HG03060 (cell line): ENCODE results near the gene CCDC30.
"Not testable (repeated sequence)": the region's sequence is repeated elsewhere in the genome, so short reads cannot be mapped to it uniquely, and the experiment has no call there.

Experiments used
- ATAC-seq: cut with Tn5 transposase; IDR thresholded peaks from one replicate; pipeline ENCODE4 v1.9.1; 2021; ENCODE audit warnings: low read depth, moderate number of reproducible peaks; ENCODE audit not compliant: unreplicated experiment

CCDC30 gene

DNA sequence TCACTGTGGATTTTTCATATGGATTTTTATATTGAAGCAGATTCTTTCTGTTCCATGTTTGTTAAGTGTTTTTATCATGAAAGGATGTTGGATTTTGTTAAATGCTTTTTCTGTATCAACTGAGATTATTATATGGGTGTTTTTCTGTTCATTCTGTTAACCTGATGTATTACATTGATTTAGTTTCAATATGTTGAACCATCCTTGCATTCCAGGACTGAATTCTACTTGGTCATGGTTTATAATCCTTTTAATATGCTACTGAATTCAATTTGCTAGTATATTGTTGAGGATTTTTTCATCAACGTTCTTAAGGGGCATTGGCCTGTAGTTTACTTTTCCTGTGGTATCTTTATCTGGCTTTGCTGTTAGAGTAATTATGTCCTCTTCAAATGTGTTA is 55.8 kb downstream of the CCDC30 start:
- no peak for ATAC-seq

DNA sequence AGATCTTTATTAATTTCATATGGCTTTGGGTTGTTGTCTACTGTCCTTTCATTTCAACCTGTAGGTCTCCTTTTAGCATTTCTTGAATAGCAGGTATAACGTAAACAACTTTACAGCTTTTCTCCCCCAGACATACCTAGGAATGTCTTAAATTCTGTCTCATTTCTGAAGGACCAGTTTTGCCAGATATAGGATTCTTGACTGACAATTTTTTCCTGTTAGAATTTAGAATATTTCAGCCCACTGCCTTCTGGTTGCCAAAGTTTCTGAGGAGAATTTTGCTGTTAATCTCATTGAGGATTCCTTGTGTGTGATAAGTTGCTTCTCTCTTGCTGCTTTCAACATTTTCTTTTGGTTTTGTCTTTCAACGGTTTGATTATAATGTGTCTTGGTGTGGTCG is 60.1 kb downstream of the CCDC30 start:
- no peak for ATAC-seq

DNA sequence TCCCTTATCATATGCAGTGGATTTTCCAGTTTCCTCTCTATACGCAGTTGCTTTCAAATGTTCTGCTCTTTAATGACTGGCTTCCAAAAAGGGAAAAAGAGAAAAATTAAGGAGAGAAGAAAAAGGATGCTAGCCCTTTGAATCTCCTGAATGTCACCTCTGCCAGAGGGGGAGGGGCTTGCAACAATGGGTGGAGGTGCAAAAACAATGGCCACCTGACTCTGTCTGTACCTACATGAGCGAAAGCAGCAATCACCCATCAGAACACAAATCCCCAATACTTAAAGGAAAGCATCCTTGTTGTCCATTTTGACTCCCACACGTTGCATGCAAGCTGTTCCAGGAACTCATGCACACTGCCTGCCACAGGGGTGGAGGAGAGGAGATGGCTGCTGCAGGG is 61.2 kb downstream of the CCDC30 start:
- ATAC-seq, result no peak

DNA sequence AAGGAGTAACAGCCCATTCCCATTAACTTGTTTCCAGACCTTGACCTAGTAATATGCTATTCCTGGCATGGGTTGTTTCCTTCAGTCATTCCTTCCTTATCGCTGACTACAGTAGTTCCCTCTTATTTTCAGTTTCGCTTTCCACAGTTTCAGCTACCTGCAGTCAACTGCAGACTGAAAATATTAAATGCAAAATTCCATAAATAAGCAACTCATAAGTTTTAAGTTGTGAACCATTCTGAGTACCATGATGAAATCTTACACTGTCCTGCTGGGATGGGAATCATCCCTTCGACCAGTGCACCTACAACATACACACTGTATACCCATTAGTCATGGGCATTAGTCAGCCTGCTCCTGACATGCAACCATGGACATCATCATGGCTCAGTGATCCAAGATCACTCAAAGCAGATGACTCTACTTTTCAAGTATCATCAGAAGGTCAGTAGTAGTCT is 66.7 kb downstream of the CCDC30 start:
- no peak for ATAC-seq

DNA sequence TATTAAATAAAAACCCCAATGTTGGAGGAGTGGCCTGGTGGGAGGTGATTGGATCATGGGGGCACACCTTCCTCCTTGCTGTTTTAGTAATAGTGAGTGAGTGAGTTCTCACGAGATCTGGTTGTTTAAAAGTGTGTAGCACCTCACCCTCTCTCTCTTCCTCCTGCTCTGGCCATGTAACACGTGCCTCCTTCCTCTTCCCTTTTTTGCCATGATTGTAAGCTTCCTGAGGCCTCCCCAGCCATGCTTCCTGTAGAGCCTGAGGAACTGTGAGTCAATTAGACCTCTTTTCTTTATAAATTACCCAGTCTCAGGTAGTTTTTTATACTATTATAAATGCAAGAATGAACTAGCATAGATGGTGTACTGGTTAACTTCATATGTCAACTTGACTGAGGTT is 68.0 kb downstream of the CCDC30 start:
- no peak for ATAC-seq

DNA sequence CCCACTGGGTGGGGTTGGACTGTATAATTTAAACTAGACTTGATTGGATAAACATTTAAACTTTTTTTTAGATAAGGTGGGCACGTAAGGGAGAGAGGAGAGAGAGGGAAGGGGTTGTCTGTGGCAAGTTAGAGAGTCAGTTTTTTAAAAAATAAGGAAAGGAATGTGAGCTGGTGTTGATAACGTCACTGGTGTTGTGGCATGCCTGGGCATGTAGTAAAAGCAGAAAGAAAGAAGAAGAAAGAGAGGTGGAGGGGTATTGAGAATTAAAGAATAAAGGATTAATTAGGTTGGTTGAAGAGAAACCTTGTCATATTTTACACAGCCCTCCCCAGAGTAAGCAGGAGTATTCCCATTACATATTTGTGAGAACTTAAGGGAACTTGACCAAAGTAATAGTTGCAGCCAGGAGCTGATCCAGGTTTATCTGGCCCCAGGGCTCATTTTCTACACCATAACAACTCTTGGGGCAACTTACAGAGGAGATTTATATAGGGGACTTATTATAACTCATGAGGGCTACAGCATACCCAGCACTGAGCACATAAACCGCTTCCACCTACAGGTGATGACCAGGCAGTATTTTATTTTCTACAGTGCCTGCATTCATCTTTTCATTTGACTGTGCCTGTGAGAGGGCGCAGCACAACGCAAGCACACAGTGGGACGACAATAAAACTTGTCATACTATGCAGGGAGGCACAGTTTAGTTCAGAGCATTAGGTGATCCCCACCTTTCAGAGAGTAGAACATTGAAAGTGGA is 70.2 kb downstream of the CCDC30 start:
- ATAC-seq, result no peak

DNA sequence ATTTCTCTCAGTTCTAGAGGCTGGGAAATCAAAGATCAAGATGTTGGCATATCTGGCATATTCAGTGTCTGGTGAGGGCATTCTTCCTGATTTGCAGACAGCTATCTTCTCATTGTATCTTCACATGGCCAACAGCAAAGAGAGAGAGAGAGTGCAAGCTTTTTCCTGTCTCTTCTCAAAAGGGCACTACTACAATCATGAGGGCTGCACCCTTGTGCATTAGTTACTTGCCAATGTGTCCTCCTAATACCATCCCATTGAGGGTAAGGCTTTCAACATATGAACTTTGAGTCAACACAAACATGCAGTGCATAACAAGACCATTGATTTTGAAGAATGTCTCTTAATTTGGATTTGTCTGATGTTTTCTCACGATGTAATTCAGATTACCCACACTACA is 78.0 kb downstream of the CCDC30 start:
- no peak for ATAC-seq

DNA sequence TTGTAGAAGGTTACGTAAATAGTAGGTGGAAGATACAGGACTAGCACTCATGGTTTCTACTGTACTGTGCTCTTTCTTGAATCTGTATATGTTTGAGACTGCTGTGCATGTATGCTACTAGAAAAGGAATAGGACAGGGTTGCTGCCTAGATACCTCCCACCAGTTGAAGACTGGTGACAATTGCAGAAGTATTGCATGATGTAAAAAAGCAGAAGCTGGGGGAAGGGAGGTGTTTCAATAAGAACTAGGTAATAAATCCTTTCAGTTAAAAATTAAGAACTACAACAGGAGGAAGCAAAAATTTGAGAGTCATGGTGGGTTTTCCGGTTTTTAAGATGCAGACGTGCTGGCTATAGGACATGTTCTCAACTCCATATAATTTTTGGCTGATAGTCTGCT is 88.1 kb downstream of the CCDC30 start:
- ATAC-seq, result no peak

DNA sequence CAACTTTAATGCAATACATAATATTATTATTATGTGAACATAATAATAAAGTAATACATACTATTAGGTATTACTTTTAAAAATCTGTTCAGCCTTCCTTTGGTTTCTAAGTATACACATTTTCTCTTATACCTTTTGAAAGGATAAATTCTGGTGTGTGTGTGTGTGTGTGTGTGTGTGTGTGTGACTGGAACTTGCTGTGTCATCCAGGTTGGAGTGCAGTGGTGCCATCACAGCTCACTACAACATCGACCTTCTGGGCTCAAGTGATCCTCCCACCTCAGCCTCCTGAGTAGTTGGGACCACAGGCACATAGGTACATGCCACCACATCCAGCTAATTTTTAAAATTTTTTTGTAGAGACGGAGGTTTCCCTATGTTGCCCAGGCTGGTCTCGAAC is 88.5 kb downstream of the CCDC30 start:
- ATAC-seq, result no peak

DNA sequence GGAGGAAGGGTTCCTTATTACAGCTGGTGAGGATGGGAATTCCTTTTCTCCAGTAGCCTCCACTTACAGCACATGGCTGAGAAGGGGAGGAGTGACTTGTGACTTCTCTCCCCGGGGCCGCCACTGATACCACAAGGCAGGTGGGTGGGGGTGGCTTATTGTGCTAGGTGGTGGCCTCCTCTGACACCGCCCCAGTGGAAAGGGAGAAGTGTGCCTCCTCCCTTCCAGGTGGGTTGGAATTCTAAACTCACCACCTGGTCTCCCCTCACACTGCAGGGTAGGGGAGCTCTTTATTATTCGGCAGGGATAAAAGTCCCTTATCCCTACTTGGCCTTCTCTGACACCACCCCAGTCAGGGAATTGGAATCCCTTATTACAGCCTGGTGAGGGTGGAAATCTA is 89.5 kb downstream of the CCDC30 start:
- ATAC-seq, result no peak

DNA sequence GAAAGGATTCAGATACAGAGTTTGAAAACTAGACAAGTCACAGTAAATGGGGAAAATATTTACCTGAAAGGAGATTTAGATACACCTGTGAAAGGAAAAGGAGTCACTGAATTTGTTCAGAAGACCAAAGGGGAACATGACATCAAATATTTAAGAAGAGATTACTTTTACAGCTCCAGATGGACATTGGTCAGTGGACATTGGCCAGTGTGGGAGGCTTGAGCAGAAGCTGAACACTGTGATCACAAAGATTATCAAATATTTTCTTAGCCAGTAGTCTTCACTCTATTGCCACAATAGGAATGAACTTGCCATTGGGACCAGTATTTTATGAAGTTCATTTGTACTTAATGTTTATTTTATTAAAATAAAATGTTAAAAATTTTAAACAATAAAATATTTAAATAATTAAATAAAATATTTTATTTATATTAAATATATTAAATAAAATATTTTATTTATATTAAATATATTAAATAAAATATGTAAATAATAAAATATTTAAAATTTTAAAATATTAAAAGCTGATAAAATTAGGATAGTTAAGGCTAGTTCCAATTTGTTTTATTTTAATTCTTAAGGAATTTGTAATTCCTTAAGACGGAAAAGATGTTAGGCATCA is 94.3 kb downstream of the CCDC30 start:
- no peak for ATAC-seq

DNA sequence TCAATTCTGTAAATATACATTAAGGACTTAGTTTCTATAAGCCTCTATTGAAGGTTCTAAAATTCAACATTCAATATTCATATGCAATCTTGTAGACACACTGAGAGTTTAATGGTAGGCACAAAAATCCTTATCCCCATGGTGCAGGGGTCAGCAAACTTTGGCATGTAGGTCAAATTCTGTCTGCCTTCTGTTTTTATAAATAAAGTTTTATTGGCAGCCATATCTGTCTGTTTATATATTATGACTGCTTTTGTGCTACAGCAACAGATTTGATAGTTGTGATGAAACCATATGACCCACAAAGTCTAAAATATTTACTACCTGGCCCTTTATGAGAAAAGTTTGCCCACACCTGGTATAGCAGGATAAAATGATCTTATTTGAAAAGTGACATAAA is 104.0 kb downstream of the CCDC30 start:
- ATAC-seq, result no peak

DNA sequence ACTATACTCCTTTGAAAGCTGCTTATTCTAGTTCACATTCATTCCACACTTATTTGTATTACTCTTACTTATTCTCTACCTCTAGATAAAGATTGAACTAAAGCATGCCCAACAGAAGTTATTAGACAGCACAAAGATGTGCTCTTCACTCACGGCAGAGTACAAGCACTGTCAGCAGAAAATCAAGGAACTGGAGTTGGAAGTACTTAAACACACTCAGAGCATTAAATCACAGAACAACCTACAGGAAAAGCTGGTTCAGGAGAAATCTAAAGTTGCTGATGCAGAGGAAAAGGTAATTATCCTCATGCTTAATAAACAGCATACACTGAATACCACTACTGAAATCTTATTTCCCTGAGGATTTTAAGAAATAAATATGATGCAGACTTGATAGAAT is 113.8 kb downstream of the CCDC30 start:
- ATAC-seq, result no peak

DNA sequence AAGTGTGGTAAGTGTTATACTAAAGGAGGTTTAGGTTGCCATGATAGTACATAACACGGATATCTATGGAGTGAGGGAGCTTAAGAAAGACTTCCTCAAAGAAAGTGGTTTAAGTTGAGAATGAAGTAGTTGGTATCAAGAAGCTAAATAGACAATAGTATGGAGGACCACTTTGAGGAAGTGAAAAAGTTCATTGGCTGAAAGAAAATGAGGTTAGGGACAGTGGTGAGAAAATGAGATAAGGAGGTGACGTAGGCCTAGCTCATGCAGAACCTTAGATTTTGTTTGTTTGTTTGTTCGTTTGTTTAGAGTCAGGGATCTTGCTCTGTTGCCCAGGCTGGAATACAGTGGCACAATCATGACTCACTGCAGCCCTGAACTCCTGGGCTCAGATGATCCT is 122.9 kb downstream of the CCDC30 start:
- no peak for ATAC-seq

DNA sequence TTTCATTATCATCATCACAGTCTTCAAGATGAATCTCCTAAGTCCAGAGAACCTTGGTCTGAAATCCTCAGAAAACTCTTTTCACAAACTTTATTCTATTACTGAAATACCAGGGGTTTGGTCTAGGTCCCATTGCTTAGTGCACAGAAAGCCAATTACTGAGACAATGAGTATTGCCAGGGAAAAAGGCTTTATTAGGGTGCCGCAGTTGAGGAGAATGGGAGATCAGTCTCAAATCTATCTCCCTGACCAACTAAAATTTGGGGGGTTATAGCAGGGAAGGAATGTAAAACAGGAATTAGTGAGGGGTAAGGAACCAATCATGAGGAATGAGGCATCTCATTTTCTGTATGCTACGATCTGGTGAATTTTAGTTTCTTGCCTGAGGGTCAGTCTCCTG is 124.7 kb downstream of the CCDC30 start:
- no peak for ATAC-seq

DNA sequence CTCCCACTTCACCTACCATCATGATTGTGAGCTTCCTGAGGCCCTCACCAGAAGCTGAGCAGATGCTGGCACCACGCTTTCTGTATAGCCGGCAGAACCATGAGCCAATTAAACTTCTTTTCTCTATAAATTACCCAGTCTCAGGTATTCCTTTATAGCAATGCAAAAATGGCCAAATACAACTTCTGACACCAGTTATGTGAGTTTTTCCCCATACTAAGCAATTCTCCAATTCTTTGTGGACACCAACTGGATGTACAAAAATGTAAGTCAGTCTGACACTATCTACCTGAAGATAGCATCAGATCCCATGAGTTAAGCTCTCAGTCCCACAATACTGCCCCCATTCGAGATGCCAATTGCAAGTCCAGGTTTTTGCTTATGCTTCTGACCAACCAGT is 129.7 kb downstream of the CCDC30 start:
- ATAC-seq, result no peak

DNA sequence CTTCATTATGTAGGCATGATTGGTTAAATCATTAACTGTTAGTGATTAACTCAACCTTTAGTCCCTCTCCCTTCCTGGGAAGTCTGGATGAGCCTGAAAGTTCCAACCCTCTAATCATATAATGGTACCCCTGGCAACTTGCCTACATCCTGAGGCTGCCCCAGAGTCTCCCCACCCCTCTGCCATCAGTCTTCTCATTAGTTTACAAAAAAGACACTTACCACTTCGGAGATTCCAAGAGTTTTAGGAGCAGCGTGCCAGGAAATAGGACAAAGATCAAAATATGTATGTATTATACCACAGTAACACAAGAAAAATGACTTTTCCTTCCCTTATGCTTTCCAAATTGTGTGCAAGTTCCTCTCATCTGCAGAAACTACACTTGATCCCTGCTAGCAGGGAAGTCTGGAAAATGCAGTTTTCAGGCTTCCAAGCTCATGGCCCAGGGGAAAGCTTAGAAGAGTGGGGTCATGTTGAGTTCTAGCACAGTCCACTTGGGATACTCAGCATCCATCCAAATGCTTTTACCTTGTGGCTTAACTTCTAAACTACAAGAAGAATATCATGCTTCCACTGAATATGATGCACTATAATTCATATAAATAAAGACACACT is 130.5 kb downstream of the CCDC30 start:
- no peak for ATAC-seq

DNA sequence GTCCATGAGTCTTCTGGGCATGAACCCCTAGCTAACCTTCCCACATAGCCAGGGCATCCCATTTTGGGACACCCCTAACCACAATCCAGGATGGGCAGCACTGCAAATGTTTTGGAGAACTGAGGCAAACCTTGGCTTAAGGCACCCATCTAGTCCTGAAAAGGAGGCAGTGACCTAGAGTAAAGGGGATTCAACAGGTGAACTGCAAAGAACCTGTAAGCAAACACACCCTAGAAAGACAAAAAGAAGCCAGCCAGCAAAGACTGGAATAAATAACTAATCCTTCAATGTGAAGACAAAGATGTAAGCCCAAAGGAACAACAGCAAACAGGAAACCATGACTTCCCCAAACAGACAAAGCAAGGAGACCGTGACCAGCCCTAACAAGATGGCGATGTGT is 138.4 kb downstream of the CCDC30 start:
- ATAC-seq, result no peak

DNA sequence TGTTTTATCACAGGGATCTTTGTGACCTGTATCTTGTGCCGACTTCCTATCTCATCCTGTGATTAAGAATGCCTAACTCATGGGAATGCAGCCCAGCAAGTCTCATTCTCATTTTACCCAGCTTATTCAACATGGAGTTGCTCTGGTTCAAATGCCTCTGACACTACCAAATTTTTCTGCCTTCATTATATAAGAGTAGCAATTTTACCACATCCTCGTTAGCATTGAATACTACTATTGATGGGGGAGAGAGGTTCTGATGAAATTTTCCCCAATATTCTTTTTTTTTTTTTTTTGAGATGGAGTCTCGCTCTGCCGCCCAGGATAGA is 150.7 kb downstream of the CCDC30 start:
- no peak for ATAC-seq

DNA sequence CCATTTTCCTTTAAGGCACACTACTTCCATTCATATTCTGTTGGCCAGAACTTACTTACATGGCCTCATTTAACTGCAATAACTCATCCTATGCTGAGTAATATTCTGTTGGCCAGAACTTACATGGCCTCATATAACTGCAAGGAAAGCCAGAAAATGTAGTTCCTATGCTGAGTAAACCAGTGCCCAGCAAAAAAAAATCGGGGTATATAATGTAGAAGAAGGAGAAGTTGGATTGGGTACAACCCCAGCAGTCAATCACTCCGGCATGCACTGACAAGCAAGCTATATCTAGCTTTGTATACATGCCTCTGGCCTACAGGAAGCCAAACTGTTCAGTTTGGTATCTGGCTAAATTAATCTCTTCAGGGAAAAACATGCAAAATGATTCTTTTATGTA is 155.8 kb downstream of the CCDC30 start:
- no peak for ATAC-seq

DNA sequence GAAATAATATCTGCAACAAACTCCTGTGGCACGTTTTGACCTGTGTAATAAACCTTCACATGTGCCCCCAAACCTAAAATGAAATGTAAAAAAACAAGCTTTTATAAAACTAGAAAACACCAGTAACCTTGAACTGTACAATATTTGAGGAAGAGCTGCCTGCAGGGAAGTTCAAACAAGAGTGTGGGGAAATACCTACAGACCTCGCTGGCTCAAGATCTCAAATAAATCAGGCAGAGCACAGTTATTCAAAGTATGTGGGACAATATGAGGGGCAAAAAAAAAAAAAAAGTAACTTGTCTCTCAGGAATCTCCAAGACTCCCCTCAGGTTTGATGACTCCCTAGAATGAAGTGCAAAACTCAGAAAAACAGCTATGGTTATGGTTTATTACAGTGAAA is 157.2 kb downstream of the CCDC30 start:
- ATAC-seq, result no peak

DNA sequence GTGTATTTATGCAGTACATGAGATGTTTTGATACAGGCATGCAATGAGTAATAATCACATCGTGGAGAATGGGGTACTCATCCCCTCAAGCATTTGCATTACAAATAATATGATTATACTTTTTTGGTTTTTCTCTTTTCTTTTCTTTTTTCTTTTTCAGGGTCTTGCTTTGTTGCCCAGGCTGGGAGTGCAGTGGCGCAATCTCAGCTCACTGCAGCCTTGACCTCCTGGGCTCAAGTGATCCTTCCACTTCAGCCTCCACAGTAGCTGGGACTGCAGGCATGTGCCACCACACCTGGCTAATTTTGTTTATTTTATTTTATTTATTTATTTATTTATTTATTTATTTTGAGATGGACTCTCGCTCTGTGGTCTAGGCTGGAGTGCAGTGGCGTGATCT is 158.1 kb downstream of the CCDC30 start:
- ATAC-seq, result not testable (repeated sequence)
